NCI-H128 (cell line): ENCODE results near the gene ABCC3.

ENCODE experiments used
- DNase-seq: peaks from one replicate; lab custom pipeline; 2025; ENCODE audit not compliant: unreplicated experiment; lab: John Stamatoyannopoulos, UW

Gene ABCC3

DNA sequence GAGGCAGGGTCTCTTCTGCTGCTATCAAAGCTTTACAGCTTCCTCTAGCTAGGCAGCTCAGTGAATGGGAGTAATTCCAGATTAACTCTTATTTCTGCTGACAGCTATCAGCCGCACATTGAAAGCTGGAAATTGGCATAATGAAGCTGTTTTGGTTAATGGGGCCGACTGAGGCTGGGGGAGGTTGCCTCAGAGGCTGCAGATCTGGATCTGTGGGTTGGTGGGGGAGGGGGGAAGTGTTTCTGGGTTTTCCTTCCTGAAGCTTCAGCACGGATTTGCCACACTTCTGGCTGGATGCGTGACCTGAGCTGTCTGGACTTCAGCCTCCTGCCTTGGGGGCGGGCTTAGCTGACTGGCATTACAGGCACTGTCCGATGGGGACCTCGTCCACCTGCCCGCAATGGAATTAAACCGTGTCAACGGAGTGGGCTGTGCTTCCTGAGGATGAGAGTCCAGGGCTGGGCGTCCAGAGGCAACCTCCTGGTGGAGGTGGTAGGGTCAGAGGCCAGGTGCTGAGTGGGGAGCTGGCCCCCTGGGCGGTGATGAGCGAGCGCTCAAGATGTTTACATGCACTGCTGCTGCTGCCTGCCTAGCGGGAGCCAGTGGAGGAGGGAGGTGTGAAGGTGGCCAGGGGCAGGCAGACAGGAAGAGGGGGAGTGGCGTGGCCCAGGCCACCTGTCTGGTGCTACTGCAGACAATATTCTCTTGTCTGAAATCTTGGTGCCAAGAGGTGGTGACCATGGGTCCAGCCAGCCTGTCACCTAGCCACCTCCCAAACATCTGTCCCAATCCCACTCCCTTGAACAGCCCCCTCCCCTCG lies 6.7 kb upstream of the ABCC3 start:
- DNase-seq: no peak

GRCh38 chr17:50629902-50630301 lies 4.8 kb upstream of the ABCC3 start:
- DNase-seq: no peak

GRCh38 chr17:50630524-50631194 lies 4.0 kb upstream of the ABCC3 start:
- no peak for DNase-seq

DNA sequence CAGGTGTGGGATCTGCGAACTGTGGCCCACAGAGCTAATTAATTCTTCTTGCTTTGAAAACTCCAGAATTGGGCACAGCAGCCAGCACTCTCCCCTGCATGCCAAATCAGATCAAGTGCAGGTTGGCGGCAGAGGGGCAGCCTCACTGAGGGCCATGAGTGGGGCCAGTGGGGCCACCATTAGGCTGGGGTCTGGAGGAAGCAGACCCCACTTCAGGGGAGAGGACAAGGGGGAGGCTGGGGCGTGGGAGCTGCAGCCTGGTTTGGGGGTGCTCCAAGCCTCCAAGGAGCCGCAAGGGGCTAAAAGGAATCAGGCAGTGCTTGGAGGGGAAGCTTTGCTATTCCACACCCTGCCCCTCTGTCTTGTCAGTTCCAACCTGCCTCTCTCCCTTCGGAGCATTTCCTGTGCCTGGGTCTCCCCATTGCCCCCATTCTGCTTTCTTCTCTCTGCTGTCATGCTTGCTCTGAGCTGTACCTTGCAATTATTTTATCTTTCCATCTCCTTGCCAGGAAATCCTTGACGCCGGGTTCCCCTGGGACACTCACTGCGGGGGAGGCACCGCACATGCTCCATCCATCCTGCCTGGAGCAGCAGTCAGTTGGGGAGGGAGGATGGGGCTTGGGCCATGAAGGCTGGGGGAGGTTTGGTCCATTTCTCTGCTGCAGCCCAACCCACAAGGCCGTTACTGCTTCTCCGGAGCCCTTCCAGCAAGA lies 3.3 kb upstream of the ABCC3 start:
- DNase-seq: no peak

DNA sequence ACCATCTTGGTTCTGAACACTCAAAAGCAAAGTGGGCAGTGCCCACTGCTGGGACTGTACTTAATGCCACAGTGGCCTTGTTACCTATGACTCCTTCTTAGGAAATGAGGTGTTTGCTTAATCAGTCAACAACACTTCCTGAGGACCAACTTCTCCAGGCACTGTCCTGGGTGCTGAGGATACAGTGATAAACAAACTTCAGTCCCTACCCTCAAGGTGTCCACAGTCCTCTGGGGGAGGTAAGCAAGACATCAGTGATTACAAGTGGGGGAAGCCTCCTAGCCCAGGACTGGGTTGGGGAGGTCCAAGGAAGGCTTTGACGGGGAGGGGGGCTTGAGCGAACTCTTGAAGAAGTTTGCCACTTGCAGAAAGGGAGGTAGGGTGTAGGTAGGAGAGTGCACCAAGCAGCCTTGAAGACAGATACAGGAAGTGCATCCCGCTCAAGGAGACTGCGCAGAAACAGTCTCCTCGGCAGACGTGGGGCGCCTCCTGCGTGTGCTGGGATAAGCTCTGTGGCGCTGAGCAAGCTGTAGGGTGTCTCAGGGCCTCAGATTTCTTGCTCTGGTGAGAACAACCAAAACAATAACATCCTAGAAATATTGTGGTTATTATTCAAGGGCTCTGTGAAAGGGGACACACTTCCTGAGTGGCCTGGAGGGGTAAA lies 2.6 kb upstream of the ABCC3 start:
- no peak for DNase-seq

GRCh38 chr17:50632637-50633036 lies 2.0 kb upstream of the ABCC3 start:
- no peak for DNase-seq

DNA sequence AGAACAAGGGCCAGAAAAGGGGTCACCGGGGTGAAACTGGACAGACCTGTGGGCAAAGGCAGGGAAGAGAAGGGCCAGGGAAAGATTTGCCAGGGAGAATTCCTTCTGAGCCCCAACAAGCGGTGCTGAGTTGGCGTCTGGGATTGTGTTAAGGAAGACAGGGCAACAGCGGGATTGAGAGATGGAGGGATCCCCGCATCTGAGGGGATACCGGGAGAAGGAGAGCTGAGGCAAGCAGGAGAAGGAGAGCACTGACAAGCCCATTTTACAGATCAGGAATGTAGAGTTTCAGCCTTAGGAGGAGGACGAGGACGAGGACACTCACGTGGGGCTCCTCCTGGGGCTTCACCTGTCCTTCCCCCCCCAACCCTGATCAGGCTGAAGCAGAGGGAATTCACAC lies 998 bp upstream of the ABCC3 start:
- DNase-seq: no peak

DNA sequence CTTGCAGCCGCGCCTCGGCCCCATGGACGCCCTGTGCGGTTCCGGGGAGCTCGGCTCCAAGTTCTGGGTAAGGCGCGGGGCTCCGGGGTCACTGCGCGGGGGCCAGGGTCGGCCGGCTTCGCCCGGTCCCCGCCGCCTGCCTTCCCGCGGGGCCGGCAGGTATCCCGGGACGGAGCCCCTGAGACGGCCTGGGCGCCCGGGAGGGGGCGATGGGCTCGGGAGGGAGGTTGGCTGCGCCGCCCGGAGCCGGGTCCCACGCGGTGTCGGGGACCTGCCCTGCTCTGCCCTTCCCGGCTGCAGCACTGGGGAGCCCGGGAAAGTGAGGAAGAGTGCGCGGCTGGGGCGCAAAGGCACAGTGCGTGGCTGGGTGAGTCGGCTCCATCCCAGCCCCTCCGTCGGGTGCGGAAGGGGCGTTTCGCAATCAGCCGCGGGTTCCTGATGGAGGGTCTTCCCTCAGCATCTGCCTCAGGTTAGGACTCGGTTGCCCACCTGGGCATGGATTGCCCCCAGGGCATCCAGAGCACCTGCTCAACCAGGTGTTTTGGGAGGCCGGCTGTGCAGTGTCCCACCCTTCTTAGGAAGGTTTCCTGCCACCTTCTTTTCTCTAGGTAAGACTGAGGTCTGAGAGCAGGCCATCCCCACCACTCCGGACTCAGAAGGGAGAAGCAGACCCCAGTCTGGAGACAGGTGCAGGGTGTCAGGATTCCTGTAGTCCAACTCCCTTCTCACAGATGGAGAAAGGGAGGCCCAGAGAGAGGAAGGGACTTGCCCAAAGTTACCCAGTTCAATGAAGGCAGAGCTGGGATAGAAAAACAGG lies 442 bp downstream of the ABCC3 start:
- no peak for DNase-seq

DNA sequence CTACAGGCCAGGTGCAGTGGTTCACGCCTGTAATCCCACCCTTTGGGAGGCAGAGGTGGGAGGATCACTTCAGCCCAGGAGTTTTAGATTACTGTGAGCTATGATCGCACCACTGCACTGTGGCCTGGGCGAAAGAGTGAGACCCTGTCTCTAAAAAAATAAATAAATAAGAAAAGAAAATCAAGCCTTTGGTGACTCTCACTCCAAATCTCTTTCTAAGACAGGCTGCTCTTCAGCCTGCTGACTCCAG lies 976 bp downstream of the ABCC3 start:
- no peak for DNase-seq

DNA sequence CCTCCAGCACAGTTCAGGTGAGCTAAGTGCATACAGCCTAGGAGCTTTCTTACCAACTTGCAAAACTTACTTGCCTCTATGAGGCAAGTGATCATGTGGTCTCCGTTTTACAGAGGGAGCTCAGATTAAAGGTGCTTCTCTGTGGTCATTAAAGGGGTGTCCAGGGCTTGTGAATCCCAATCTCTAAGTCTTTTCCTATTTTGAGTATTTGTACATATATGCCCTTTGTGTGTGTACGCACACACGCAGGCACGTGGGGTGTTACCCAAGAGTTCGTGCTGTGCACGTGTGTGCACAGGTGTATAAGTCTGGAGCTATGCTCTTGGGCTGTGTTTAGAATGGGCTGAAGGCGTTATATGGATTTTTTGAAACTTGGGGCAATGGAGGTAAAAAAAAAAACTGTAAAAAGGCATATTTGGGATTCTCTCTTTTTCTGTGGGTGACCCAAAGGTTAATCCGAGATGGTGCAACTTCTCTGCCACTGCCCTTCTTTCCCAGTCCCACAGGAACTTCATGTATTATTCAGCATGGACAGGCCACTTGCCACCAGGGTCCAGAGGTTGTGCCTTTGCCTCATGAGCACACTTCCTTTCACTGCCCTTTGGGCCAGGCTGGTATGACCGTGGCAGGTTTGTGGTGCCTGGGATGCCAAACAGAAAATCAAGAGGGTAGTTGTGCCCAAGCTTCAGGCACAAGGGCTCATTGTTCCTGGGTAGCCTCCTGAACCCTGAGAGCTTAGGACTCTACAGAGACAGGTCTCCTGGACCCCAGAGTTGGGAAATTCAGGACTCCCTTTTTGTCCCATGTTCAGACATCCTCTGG lies 1.5 kb downstream of the ABCC3 start:
- DNase-seq: no peak

- no peak for DNase-seq
These were observed 2.1 kb downstream of the ABCC3 start for GRCh38 chr17:50636804-50637195.

- no peak for DNase-seq
These were observed 3.3 kb downstream of the ABCC3 start for GRCh38 chr17:50637829-50638605.

DNA sequence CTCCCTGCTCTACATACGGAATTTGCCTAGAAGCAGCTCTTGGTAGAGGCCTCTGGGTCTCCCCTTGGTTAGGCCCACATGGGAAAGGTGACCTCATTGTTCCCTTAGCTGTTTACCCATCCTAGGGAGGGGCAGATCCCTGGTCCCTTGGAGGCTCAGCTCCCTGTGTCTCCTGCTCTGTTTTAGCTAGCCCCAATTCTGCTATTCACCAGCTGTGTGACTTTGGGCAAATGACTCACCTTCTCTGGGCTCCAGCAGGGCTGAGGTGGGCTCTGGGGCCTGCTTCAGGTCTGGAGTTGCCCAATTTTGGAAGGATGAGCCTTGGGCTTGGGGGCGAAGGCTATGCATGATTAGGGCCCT lies 3.9 kb downstream of the ABCC3 start:
- no peak for DNase-seq

GRCh38 chr17:50638966-50639713 lies 4.5 kb downstream of the ABCC3 start:
- DNase-seq: no peak

GRCh38 chr17:50640686-50641351 lies 6.1 kb downstream of the ABCC3 start:
- no peak for DNase-seq

GRCh38 chr17:50641357-50641756 lies 6.7 kb downstream of the ABCC3 start:
- DNase-seq: no peak

GRCh38 chr17:50642071-50642721 lies 7.5 kb downstream of the ABCC3 start:
- DNase-seq: no peak
